ENCODE data around the gene WWOX. TPM values are rescaled to one million over a fixed set of nuclear protein-coding genes. Genes with fewer than 3 reads are reported as not detected.

The WWOX gene
- total RNA-seq, 3 donors from 2014 or later (not counting 1 experiment from before 2014, with no cell fraction given) = 21.0 to 29.8 (median 27.0) TPM

- Mint-ChIP-seq H3K36me3 (no peaks in the 10 kb centered on the region), H3K27ac (no peak overlapping the region), H3K9me3 (no peaks in the 10 kb centered on the region), H3K4me1 (peaks cover 19 to 20% of the 10 kb centered on the region in 2 donors), H3K27me3 (ENCODE audit: low read depth in 2 of 2) (no peaks in the 10 kb centered on the region), H3K4me3 (peak overlapping the region; percentile 2)
- Histone ChIP-seq H3K9me3 (ENCODE audit: control insufficient read depth, insufficient read depth, low read length) (no peaks in the 10 kb centered on the region), H3K27ac (ENCODE audit: low read length) (no peak overlapping the region), H3K36me3 (ENCODE audit: control insufficient read depth, insufficient read depth, low read length) (no peaks in the 10 kb centered on the region), H3K4me3 (ENCODE audit: low read length) (no peak overlapping the region), H3K4me1 (ENCODE audit: control insufficient read depth, insufficient read depth, low read length) (peaks cover 4% of the 10 kb centered on the region), H3K27me3 (ENCODE audit: control insufficient read depth, insufficient read depth, low read length) (no peaks in the 10 kb centered on the region)
- WGBS (ENCODE audit: insufficient coverage) = 80% methylated on average over 1 of the region's 1 CpG
- no peak for TF ChIP-seq CTCF (IDR thresholded peaks at IDR 0.05)
- DNase-seq (no peak), ATAC-seq (no peak)
- intact Hi-C loops (cut with micrococcal nuclease) = no loop called here
Measured at GRCh38 chr16:79156761-79157160, 1057.3 kb downstream of the WWOX start.

- TF ChIP-seq CTCF (IDR thresholded peaks at IDR 0.05) = no peak
- Histone ChIP-seq H3K27me3 (ENCODE audit: control insufficient read depth, insufficient read depth, low read length) (no peaks in the 10 kb centered on the region), H3K4me1 (ENCODE audit: control insufficient read depth, insufficient read depth, low read length) (peaks cover 6% of the 10 kb centered on the region), H3K27ac (ENCODE audit: low read length) (no peak overlapping the region), H3K9me3 (ENCODE audit: control insufficient read depth, insufficient read depth, low read length) (no peaks in the 10 kb centered on the region), H3K36me3 (ENCODE audit: control insufficient read depth, insufficient read depth, low read length) (no peaks in the 10 kb centered on the region), H3K4me3 (ENCODE audit: low read length) (no peak overlapping the region)
- ATAC-seq (no peak), DNase-seq (no peak)
- no peaks in the 10 kb centered on the region for H3K36me3 Mint-ChIP-seq
- 90% methylated on average over 6 of the region's 6 CpGs for WGBS (ENCODE audit: insufficient coverage)
- H3K4me3 Mint-ChIP-seq = no peak overlapping the region
- intact Hi-C loops (cut with micrococcal nuclease) = no loop called here
- no peaks in the 10 kb centered on the region for H3K27me3 Mint-ChIP-seq (ENCODE audit: low read depth in 2 of 2)
- no peaks in the 10 kb centered on the region for H3K9me3 Mint-ChIP-seq
- H3K4me1 Mint-ChIP-seq = peaks cover 22 to 26% of the 10 kb centered on the region in 2 donors
- no peak overlapping the region for H3K27ac Mint-ChIP-seq
Measured at GRCh38 chr16:79158337-79158736, 1058.9 kb downstream of the WWOX start.

GRCh38 chr16:79159261-79160049 lies 1060.0 kb downstream of the WWOX start:
- no peak overlapping the region for H3K27ac Mint-ChIP-seq

More at GRCh38 chr16:79159261-79160049, 1060.0 kb downstream of the WWOX start:
- Mint-ChIP-seq H3K4me3 (no peak overlapping the region), H3K36me3 (no peaks in the 10 kb centered on the region), H3K27me3 (ENCODE audit: low read depth in 2 of 2) (no peaks in the 10 kb centered on the region), H3K9me3 (no peaks in the 10 kb centered on the region), H3K4me1 (peaks cover 33 to 37% of the 10 kb centered on the region in 2 donors)
- DNase-seq (no peak), ATAC-seq (no peak)
- no peak for TF ChIP-seq CTCF (IDR thresholded peaks at IDR 0.05)
- H3K9me3 ChIP-seq (ENCODE audit: control insufficient read depth, insufficient read depth, low read length) = no peaks in the 10 kb centered on the region
- intact Hi-C loops (cut with micrococcal nuclease) = no loop called here
- no peaks in the 10 kb centered on the region for H3K36me3 ChIP-seq (ENCODE audit: control insufficient read depth, insufficient read depth, low read length)
- WGBS (ENCODE audit: insufficient coverage) = 94% methylated on average over 10 of the region's 13 CpGs
- no peak overlapping the region for H3K4me3 ChIP-seq (ENCODE audit: low read length)
- H3K27me3 ChIP-seq (ENCODE audit: control insufficient read depth, insufficient read depth, low read length) = no peaks in the 10 kb centered on the region
- no peak overlapping the region for H3K27ac ChIP-seq (ENCODE audit: low read length)
- H3K4me1 ChIP-seq (ENCODE audit: control insufficient read depth, insufficient read depth, low read length) = peaks cover 18% of the 10 kb centered on the region

Measured in natural killer cell (primary cell).